Globus pallidus (tissue), 1 donor: ENCODE data around the gene CNOT4.
"Not testable (repeated sequence)": the region's sequence is repeated elsewhere in the genome, so short reads cannot be mapped to it uniquely, and the experiment has no call there.

Experiments
- DNase-seq: peaks from one replicate; pipeline ENCODE4 v3.0.0-alpha.2; 2015; ENCODE audit warnings: low spot score

Gene CNOT4

DNA sequence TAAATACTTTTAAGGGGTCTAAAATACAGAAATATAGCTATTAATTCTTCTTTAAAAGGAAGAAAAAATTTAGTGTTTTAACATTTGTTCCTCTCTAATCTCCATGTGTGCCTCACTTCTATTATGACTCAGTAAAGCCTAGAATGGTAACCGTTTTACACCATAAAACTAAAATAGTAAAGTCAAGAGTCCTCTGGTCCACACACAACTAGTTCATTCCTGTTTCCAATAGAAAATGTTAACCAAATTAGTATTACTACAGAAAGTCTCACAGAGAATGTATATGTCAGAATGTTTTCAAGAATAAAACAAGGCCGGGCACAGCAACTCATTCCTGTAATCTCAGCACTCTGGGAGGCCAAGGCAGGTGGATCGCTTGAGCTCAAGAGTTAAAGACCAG, 55.8 kb downstream of the CNOT4 start:
- no peak for DNase-seq

- DNase-seq, result no peak
Measured at GRCh38 chr7:135449436-135449835, 60.5 kb downstream of the CNOT4 start.

- DNase-seq, result no peak
Measured at GRCh38 chr7:135448753-135449152, 61.1 kb downstream of the CNOT4 start.

- no peak for DNase-seq
Measured at GRCh38 chr7:135447748-135448147, 62.2 kb downstream of the CNOT4 start.

- DNase-seq, result no peak
Measured at GRCh38 chr7:135445690-135446089, 64.2 kb downstream of the CNOT4 start.

GRCh38 chr7:135445266-135445665, 64.6 kb downstream of the CNOT4 start:
- DNase-seq, result not testable (repeated sequence)

DNA sequence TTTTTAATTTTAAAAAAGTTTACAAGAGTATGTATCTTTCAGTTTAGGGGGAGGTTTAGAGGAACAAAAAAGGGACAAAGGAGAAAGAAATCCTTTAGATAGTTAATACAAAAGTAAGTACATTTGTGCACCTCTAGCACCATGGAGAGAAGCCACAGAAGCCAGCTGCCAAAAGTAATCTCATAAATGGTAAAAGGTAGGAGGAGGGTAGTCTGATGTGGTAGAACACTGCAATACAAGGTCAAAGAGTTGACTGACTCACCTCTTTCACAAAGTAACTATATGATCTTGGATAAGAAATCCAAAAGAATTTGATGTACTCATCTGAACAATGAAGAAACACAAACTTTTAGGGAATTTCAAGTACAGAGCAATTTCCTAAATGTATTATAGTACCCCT, 68.1 kb downstream of the CNOT4 start:
- DNase-seq, result no peak

GRCh38 chr7:135434047-135434446, 75.9 kb downstream of the CNOT4 start:
- DNase-seq, result no peak

DNA sequence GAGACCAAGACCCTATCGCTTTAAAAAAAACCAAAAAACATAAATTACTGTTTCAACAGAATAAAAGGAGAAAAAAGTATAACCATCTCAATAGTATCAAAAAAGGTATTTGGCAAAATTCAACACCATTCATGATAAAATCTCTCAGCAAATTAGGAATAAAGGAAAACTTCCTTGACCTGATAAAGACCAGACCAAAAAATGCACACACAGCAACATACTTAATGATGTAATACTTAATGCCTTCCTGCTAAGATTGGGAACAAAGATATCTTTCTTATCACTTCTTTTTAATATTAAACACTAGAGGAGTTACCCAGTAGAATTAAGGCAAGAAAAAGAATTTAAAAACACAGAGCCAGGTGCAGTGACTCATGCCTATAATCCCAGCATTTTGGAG, 79.3 kb downstream of the CNOT4 start:
- DNase-seq, result no peak

DNA sequence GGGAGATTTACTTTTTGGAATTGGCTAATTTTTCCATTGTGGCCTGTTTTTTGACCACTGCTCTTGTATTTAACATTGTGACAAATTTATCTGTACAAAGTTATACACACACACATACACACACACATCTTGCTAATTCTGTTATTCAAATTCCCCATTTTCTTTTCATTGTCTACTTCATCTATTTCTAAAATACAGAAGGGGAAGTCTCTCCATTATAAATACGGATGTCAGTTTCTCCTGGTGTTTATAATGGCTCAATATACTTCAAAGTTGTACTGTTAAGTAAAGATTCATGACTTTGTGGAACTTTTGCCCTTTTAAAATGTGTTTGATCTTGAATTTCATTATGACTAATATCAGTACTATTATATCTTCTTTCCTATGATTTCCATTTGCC, 81.0 kb downstream of the CNOT4 start:
- no peak for DNase-seq

DNA sequence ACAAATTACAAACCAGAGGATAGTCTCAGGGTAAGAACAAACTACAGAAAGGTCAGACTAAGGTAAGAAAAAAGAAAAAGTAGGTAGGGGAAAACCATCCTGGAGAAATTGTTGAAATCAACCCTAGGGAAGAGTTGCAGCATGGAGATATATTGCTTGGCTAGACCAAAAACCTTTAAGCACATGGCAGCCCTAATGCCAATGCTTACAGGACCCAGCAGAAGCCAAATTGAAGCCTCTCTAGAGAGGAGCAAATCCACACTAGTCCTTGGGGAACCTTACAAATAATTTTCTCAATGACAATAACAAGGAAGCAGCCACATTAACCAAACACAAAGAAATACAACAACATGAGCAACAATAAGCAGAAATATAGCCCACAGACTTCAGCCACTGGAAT, 81.9 kb downstream of the CNOT4 start:
- no peak for DNase-seq

- no peak for DNase-seq
Measured at GRCh38 chr7:135427166-135427565, 82.7 kb downstream of the CNOT4 start.

DNA sequence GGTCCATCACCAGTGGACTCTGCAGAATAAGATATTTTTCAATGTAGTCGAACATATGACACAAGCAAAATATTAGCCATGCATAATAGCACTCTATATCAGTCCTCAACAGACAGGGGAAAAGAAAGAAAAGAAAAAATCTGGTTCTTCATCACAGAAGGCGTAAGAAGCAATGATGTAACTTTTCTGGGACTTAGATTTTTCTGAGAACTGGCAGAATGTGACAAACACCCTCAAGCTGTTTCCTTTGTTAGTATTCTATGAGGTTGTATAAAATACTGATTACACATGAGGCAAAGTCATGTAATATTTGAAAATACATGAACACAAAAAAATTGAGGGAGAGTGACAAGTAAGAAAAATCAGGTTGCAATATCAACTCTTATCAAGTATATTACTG, 84.9 kb downstream of the CNOT4 start:
- DNase-seq, result no peak

DNA sequence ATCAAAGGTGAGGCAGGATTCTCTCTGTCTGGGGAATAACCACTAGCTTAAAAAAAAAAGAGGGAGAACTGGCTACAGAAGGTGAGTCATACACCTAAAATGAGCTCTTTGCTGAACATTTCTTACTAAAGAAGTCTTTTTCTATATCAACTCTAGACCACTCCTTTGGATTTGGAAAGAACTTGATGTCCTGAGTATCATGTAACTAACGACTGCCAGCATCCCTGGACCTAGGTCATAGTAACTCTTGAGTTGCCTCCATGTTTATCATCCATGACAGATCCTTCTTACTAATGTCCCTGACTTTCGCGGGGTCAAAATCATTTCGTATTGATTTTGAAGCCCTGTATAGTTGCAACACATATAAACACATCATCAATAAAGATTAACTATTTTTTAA, 89.1 kb downstream of the CNOT4 start:
- DNase-seq, result no peak

DNA sequence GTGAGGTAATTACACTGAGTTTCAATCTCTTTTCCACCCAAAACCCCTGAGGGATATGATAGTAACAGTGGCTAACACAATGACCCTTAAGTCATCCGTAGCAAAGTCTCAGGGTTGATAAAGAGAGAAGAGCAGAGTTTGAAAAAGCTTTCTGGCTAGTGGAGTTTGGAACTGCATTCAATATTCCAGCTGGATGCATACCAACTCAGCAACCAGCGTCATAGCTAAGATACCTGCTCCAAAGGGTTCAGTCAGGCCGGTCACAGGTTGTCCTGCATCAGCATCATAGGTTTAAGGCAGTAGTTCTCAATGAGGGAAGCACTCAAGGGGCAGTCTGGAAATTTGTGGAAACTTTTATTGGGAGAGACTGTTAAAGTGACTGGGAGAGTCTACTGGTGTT, 93.5 kb downstream of the CNOT4 start:
- no peak for DNase-seq

- peak; percentile 21 for DNase-seq
Measured at GRCh38 chr7:135414850-135415439, 95.0 kb downstream of the CNOT4 start.

GRCh38 chr7:135414208-135414607, 95.7 kb downstream of the CNOT4 start:
- DNase-seq, result no peak

- no peak for DNase-seq
Measured at GRCh38 chr7:135411098-135411497, 98.8 kb downstream of the CNOT4 start.

DNA sequence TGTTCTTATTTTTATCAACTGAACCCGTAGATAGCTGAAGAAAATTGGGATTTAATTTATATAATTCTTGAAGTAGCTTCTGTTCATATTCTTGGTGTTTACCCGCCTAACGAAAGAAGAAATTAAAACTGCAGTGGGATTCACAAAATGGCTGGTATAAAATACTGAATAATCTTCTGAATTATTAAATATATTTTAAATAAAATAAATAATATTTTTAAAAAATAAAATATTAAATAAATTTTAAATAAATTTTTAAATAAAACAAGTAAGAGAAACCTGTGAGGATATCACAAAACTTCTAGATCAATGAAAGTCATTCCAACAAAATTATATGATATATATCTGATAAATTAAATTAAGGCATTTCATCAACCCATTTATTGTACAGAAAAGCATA, 99.4 kb downstream of the CNOT4 start:
- DNase-seq, result no peak

DNA sequence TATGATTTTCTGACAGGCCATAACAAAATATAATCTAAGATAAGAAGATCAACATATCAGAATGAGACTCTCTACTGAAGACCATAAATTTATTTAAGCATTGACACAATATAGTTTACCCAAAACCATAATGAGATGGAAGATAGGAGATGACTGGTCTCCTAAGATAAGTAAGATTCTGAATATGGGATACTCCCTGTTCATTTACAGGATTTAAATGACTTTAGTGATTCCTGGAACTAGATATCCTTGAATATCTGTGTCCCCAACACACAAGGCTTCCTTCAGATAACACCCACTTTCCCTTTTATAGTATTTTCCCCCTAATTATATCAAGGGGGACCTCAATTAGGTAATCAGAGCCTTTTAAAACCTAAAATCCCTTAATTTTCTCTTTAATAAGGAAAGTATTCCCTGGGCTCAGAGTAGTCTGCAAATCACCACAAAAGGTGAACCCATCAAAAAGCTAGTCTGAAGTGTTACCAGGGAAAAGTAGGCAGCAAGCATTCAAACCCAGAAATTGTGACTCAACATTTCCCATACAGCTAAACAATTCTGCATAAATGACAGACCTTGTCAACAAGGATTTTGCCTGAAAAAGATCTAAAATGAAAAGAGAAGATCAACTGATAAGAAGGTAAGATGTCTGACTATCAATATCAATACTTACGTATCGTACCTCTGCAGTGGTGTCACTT, 99.9 kb downstream of the CNOT4 start:
- no peak for DNase-seq

DNA sequence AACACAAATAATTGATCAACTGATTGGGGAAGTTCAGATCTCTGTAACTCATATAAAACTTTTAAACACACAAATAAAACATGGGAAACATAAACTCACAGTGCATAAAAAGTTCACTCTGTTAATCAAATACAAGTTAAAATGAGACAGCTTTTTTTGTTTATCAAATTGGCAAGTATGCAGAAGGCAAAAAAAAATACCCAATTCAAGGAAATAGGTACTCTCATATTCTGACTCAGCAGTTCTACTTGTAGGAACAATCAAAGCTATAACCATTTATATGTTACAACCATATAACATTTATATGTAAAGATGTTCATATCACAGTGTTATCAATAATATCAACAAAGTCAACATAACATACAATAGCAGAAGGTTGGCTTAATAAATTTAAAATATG, 102.0 kb downstream of the CNOT4 start:
- no peak for DNase-seq

DNA sequence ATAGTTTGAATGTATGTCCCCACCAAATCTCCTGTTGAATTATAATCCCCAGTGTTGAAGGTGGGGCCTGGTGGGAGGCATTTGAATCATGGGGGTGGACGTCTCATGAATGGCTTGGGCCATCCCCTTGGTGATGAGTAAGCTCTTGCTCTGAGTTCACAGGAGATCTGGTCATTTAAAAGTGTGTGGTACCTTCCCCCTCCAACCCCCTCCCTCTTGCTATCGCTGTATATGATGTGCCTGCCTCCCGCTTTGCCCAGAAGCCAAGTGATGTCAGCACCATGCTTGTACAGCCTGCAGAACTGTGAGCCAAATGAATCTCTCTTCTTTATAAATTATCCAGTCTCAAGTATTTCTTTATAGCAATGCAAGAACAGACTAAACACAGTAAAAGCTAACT, 103.0 kb downstream of the CNOT4 start:
- DNase-seq, result no peak

DNA sequence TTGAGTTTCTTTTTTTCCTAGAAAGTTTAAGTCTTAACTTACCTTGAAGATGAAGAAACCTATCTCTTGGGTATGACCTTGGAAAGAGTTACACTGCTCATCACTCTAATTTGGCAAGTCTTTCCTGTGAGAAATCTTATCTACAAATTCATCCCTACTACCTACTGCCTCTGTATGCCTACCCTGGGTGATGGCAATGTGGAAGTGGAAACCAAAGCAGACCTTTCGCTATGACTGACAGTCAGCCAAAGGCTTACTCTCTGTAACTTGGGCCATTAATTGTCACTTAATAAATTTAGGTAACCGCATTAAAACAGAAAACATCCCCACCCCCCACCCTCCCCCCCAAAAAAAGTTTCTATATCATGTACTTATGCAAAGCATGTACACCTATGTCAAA, 103.9 kb downstream of the CNOT4 start:
- DNase-seq, result no peak

- no peak for DNase-seq
Measured at GRCh38 chr7:135403302-135403701, 106.6 kb downstream of the CNOT4 start.
